ENCODE measurements around the gene NEUROG1. TPM values are rescaled to one million over a fixed set of nuclear protein-coding genes. Genes with fewer than 3 reads are reported as not detected.

The NEUROG1 gene, protein sequence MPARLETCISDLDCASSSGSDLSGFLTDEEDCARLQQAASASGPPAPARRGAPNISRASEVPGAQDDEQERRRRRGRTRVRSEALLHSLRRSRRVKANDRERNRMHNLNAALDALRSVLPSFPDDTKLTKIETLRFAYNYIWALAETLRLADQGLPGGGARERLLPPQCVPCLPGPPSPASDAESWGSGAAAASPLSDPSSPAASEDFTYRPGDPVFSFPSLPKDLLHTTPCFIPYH
- 1.6 TPM for total RNA-seq

DNA sequence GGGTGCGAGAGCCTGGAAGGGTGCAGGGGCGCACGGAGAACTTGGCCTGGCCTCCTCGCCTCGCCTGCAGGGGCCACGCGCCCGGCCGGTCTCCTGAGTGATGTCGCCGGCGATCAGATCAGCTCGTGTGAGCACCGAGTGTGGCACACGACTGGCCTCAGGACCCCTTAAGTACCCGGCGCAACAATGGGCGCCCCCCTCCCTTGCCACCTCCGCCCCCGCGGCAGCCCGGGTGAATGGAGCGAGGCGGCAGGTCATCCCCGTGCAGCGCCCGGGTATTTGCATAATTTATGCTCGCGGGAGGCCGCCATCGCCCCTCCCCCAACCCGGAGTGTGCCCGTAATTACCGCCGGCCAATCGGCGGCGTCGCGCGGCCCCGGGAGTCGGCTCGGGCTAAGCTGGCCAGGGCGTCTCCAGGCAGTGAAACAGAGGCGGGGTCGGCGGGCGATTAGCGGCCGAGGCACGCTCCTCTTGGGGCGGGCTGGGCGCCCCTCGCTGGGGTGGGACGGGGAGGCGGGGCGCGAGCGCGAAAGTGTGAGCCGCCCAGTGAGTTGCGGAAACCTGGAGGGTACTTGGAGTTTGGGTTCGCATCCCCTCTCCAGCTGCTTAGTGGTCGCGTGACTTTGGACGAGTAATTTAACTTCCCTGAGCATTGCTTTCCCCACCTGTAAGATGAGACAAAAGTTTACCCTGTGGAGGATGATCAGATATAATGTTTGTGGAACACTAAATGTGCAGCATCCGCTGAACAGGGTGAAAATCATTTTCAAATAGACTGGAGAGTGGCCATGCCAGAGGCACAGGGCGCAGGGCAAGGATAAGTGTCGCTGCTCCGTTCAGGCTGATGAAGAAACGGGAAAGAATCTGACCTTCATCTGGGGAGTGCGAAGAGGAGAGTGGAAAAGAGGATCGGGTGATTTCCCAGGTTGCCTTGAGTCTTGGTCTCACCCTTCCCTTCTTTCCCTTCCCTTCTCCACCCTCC, at the start of gene NEUROG1:
TSS of gene NEUROG1 (minus strand) at position 145 of the 982 bp plus-strand sequence. CDS start 274 bp downstream, outside the sequence.

DNA sequence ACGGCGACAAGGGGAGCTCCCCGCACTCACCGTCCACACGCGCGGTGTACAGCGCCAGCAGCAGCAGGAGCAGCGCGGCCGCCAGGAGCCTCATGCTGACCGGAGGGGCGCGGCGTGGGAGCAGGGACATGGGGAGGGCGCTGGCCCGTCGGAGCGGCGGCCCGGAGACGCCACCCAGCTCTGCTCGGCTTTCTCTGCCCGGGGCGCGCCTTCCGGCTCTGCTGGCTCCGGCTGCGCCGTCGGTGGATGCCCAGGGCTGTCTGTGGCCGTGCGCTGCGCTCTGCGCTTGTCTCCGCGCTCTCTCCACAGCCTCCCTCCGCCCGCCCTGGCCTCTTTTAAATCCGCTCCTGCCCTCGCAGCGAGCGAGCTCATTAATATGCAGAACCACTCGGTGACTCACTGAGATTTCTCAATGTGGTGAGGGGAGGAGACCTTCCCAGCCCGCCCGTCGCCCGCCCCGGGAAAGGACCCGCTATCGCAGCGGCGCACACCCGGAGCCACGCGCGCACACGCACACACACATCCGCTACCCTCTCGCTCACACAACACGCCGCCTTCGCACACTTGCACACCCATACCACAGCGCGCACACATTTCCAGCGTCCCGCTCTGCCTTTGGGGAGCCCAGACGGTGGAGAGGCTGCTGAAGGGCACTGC, 43.0 kb upstream of the NEUROG1 start, which contains the start of gene CXCL14:
TSS of gene CXCL14 (minus strand) at position 307 of the 657 bp plus-strand sequence. CDS start at position 94, 213 bp downstream.

Other genes starting within 250 kb of the NEUROG1 start
- gene MACROH2A1, start 136.7 kb downstream of the NEUROG1 start, total RNA-seq, result 213 TPM
- not detected for gene DCANP1, start 88.6 kb downstream of the NEUROG1 start, total RNA-seq
- gene TIFAB, start 83.6 kb downstream of the NEUROG1 start, total RNA-seq, result not detected
- gene CXCL14, start 43.0 kb upstream of the NEUROG1 start, total RNA-seq, result 7.8 TPM

Data from parietal lobe (tissue), 1 donor.